ENCODE measurements around the gene RELB. TPM values are rescaled to one million over a fixed set of nuclear protein-coding genes. Genes with fewer than 3 reads are reported as not detected.

RELB gene
- total RNA-seq, 1 donor from 2014 or later: 2.9 TPM

- no peak overlapping the region for H3K4me3 ChIP-seq
- no peak for DNase-seq (ENCODE audit: extremely low spot score in 2 of 2)
- H3K36me3 ChIP-seq: no peaks in the 10 kb centered on the region
- H3K27me3 ChIP-seq: no peaks in the 10 kb centered on the region
- intact Hi-C loops (cut with DNase I): no loop called here
- no peaks in the 10 kb centered on the region for H3K4me1 ChIP-seq
- TF ChIP-seq, protein P1, sequence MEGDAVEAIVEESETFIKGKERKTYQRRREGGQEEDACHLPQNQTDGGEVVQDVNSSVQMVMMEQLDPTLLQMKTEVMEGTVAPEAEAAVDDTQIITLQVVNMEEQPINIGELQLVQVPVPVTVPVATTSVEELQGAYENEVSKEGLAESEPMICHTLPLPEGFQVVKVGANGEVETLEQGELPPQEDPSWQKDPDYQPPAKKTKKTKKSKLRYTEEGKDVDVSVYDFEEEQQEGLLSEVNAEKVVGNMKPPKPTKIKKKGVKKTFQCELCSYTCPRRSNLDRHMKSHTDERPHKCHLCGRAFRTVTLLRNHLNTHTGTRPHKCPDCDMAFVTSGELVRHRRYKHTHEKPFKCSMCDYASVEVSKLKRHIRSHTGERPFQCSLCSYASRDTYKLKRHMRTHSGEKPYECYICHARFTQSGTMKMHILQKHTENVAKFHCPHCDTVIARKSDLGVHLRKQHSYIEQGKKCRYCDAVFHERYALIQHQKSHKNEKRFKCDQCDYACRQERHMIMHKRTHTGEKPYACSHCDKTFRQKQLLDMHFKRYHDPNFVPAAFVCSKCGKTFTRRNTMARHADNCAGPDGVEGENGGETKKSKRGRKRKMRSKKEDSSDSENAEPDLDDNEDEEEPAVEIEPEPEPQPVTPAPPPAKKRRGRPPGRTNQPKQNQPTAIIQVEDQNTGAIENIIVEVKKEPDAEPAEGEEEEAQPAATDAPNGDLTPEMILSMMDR (IDR thresholded peaks at IDR 0.05): no peak
- no peaks in the 10 kb centered on the region for H3K9me3 ChIP-seq
- no peak overlapping the region for H3K27ac ChIP-seq
Observed at GRCh38 chr19:45021971-45022370, 20.7 kb downstream of the RELB start.

GRCh38 chr19:45023048-45023447 is 21.8 kb downstream of the RELB start:
- intact Hi-C loops (cut with DNase I): no loop called here

GRCh38 chr19:45025264-45025663 is 24.0 kb downstream of the RELB start:
- no peak overlapping the region for H3K4me3 ChIP-seq
- no peaks in the 10 kb centered on the region for H3K27me3 ChIP-seq
- no peaks in the 10 kb centered on the region for H3K9me3 ChIP-seq
- H3K36me3 ChIP-seq: peaks cover 0 to 10% of the 10 kb centered on the region in 2 donors
- DNase-seq (ENCODE audit: extremely low spot score in 2 of 2): no peak
- intact Hi-C loops (cut with DNase I): no loop called here
- TF ChIP-seq POLR2A (IDR thresholded peaks at IDR 0.05) (no peak), POLR2AphosphoS5 (IDR thresholded peaks at IDR 0.05; ENCODE audit: insufficient read depth in 1 of 2, low read depth in 1 of 2) (no peak)
- TF ChIP-seq, protein P1 (IDR thresholded peaks at IDR 0.05): no peak
- H3K27ac ChIP-seq: no peak overlapping the region
- H3K4me1 ChIP-seq: no peaks in the 10 kb centered on the region

More at GRCh38 chr19:45023048-45023447, 21.8 kb downstream of the RELB start:
- Histone ChIP-seq H3K9me3 (no peaks in the 10 kb centered on the region), H3K4me1 (no peaks in the 10 kb centered on the region), H3K27me3 (no peaks in the 10 kb centered on the region), H3K36me3 (no peaks in the 10 kb centered on the region), H3K4me3 (no peak overlapping the region), H3K27ac (no peak overlapping the region)
- no peak for DNase-seq (ENCODE audit: extremely low spot score in 2 of 2)
- TF ChIP-seq POLR2A (IDR thresholded peaks at IDR 0.05) (no peak), POLR2AphosphoS5 (IDR thresholded peaks at IDR 0.05; ENCODE audit: insufficient read depth in 1 of 2, low read depth in 1 of 2) (no peak)
- TF ChIP-seq, protein P1 (IDR thresholded peaks at IDR 0.05): no peak

GRCh38 chr19:45027371-45027770 is 26.1 kb downstream of the RELB start:
- Histone ChIP-seq H3K9me3 (no peaks in the 10 kb centered on the region), H3K27me3 (no peaks in the 10 kb centered on the region), H3K27ac (no peak overlapping the region), H3K36me3 (peaks cover 0 to 18% of the 10 kb centered on the region in 2 donors), H3K4me3 (no peak overlapping the region), H3K4me1 (no peaks in the 10 kb centered on the region)
- intact Hi-C loops (cut with DNase I): no loop called here
- no peak for DNase-seq (ENCODE audit: extremely low spot score in 2 of 2)
- no peak for TF ChIP-seq POLR2A (IDR thresholded peaks at IDR 0.05)
- no peak for TF ChIP-seq POLR2AphosphoS5 (IDR thresholded peaks at IDR 0.05; ENCODE audit: insufficient read depth in 1 of 2, low read depth in 1 of 2)
- TF ChIP-seq, protein P1 (IDR thresholded peaks at IDR 0.05): no peak

DNA sequence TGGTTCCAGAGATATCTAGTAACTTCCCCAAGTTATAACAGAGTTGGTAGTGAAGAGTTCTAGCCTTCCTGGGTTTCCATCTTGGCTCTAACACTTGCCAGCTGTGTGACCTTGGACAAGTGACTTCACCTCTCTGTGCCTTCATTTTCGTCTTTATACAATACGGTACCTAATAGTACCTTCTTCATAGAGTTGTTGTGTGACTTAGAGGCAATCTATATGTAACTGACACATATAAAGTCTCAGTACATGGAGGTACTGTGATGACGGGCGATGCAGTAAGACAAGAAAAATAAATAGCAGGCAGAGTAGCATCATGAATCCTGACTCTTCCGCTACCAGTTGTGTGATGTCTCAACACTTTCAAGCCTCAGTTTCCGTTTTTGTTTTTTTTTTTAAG is 29.6 kb downstream of the RELB start:
- no peak overlapping the region for H3K4me3 ChIP-seq
- intact Hi-C loops (cut with DNase I): no loop called here
- no peaks in the 10 kb centered on the region for H3K9me3 ChIP-seq
- DNase-seq (ENCODE audit: extremely low spot score in 2 of 2): no peak
- TF ChIP-seq POLR2AphosphoS5 (IDR thresholded peaks at IDR 0.05; ENCODE audit: insufficient read depth in 1 of 2, low read depth in 1 of 2) (no peak), POLR2A (IDR thresholded peaks at IDR 0.05) (no peak)
- TF ChIP-seq, protein P1 (IDR thresholded peaks at IDR 0.05): no peak
- peaks cover 0 to 24% of the 10 kb centered on the region in 2 donors for H3K36me3 ChIP-seq
- no peak overlapping the region for H3K27ac ChIP-seq
- H3K27me3 ChIP-seq: no peaks in the 10 kb centered on the region
- no peaks in the 10 kb centered on the region for H3K4me1 ChIP-seq

All from vagina (tissue), 2 donors.